HG02981 (cell line): Measurements from ENCODE around the gene HDAC9.

Experiments used
- ATAC-seq: cut with Tn5 transposase; IDR thresholded peaks from one replicate; pipeline ENCODE4 v1.9.1; 2021; ENCODE audit warnings: mild to moderate bottlenecking, moderate library complexity; ENCODE audit not compliant: unreplicated experiment

HDAC9 gene

GRCh38 chr7:18495412-18496340 lies at the start of gene HDAC9:
TSS of gene HDAC9 (plus strand) at chr7:18495749. CDS start at chr7:18496303, 554 bp downstream.
- ATAC-seq = peak; percentile 95

- no peak for ATAC-seq
Measured at GRCh38 chr7:18445916-18446520, 49.5 kb upstream of the HDAC9 start.

GRCh38 chr7:18450019-18450418 lies 45.5 kb upstream of the HDAC9 start:
- no peak for ATAC-seq

DNA sequence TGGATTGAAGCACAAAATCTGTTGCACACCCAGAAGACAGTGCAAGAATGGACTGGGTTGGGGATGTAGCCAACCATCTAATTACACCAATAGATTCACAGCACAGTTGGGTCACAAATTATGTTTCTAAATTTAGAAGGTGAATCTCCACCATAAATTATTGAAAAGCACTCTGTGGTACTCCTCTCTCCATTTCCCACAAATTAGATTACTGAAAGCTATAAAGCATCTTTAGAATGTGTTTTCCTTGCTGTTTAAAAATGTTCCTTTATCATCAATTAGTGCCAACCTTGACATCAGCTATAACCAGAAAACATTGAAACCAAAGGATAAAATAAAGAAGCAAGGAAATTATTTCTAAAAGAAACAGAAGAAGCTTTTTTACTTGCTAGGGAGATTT lies 39.9 kb upstream of the HDAC9 start:
- no peak for ATAC-seq

DNA sequence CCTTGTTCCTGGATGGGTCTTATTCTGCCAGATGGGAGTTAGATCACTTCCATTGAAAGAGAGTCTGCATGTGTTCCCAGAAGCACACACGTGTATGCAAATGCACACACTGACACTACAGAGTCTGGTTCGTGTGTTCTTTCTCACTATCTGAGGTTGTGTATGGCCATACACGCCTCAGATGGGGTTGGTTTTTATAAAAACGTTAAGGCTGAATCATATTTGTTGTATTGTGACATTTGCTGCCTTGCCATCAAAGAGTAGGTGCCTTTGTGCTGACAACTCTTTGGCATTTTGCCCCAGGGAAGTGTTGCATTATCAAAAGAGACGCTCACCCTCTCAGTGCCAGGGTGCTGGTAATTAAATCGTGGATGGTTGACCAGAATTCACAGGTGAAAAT lies 37.7 kb upstream of the HDAC9 start:
- ATAC-seq = no peak

DNA sequence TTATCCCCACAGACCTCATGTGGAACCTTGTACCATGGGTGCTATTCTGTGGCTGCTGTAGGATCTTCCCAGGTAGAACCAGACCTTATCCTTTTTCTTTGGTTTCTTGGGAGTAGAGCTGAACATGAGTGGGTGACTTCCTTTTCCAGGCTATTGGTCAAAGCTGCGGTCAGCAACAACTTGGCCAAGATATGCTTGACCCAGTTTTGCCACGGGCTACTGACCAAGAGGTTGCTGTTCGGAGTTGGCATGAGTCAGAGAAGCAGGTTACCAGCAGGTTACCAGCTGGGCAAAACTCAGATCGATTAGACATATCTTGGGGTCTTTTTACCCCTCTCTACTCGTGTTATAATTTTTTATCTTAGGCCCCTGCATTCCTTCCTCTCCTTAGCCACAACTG lies 36.7 kb upstream of the HDAC9 start:
- no peak for ATAC-seq

DNA sequence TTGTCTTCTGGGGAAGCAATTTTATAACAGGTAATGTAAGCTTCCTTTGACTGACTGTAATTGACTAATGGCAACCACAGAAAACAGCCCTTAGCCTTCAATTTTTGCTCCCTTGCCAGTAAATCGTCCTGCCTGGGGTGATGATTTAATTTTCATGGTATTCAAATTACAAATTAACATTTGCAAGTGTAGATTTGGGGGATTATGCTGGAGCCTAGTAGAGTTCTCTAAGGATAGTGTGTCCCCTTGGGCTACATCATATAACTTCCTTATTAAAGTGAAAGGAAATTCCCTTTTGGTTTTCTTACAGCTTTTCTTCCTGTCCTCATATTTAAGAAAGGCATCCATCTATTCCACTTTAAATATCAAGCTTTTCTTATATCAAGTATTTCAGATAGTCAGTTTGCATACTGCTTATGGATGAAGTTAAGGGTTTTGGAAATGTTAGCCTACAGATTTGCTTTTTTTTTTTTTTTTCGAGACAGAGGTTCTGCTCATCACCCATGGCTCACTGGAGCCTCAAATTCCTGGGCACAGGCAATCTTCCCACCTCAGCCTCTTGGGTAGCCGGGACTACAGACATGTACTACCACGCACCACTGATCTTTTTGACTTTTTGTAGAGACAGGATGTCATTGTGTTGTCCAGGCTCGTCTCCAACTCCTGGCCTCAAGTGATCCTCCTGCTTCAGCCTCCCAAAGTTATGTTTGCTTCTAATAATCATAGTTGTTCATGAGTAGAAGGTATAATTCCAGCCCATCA lies 35.9 kb upstream of the HDAC9 start:
- ATAC-seq = no peak

GRCh38 chr7:18461785-18462467 lies 33.6 kb upstream of the HDAC9 start:
- ATAC-seq = no peak

GRCh38 chr7:18464830-18465229 lies 30.7 kb upstream of the HDAC9 start:
- no peak for ATAC-seq

- ATAC-seq = no peak
Measured at GRCh38 chr7:18467011-18467410, 28.5 kb upstream of the HDAC9 start.

- peak; percentile 43 for ATAC-seq
Measured at GRCh38 chr7:18468795-18469194, 26.8 kb upstream of the HDAC9 start.

DNA sequence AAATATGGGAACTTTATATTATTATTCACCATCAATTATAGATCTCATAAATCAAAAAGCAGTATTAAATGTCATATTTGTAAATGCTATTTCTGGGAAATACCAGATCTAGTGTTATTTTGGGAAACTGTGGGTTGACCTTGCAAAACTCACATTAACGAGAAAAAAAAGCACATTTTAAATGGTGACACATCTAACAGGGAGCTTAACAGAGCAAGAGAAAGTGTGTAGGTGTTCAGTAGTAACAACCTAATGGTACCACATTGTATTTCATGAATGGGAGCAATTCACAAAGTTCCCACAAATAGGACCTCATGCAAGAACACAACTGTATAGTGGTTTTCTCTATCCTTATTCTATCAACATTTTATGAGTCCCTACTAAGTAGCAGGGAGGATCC lies 26.2 kb upstream of the HDAC9 start:
- no peak for ATAC-seq

- ATAC-seq = no peak
Measured at GRCh38 chr7:18471476-18472160, 23.9 kb upstream of the HDAC9 start.

- no peak for ATAC-seq
Measured at GRCh38 chr7:18472161-18472483, 23.4 kb upstream of the HDAC9 start.

- ATAC-seq = no peak
Measured at GRCh38 chr7:18473119-18473518, 22.4 kb upstream of the HDAC9 start.

DNA sequence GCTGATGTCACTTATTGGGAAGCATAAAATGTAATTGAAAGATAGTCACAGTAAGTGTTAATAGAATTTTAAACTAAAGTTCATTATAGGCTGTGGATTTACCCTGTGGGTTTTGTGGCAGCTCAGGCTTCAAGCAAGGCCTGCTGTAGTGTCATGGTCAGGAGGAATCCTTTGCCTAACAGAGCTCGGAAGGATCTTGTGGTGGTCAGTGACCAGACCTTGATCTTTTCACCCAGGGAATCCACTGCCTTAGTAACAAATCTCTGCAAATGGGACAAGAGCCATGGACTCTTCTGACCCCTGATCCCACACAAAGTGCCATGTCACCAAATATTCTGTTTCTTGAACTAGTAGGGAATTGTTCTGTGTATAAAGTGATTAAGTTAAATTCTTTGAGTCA lies 20.6 kb upstream of the HDAC9 start:
- no peak for ATAC-seq

DNA sequence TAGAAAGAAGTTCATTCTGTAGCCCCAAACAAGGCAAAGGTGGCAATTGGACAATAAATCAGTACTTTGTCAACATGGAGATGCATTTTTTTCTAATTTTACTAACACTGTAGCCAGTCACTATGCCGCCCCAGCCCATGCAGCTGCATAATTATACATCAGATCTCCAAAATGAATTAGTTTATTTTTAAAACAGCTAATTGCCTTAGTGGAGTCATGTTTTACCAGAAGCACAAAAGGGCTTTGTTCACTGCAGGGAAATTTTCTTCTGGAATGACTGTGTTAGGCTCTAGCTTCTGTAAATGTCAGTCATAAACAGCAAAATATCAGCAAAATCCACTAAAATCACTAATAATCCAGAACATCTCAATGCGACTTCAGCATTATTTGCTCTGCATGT lies 20.1 kb upstream of the HDAC9 start:
- no peak for ATAC-seq

DNA sequence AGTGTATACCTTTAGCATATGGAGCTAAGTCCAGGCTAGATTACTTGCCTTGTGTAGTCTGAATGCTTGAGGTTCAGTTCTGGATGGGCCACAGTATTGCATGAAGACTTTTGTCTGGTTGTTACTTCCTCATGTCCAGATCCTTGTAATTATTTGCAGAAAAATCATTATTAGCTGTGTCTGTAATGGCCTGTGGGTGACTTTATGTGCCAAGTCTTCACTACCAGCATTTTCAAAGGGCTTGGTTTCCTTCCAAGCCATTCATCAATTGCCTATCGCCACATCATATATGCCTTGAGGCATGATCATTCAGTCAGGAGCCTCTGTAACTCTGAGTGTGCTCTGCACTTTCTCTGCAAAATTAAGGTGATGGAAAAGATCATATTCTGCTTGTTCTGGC lies 13.8 kb upstream of the HDAC9 start:
- ATAC-seq = no peak

GRCh38 chr7:18488049-18488448 lies 7.5 kb upstream of the HDAC9 start:
- ATAC-seq = no peak

DNA sequence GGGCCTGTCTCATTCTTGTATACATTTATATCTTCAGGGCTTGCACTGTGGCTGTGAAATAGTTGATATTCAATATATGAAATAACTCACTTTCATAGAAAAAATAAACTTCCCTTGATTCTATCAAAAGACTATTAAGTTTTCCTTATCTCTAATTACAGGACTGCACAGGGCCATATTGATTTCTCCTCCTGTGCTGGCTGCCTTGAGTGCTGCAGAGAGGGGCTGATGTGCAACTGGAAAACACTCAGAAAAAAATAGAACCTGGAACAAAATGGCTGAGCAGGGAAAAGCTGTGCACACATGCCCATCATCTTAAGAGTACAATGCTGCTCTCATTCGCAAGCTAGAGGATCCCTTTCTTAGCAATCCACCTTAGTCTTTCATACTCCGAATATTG lies 5.9 kb upstream of the HDAC9 start:
- no peak for ATAC-seq

GRCh38 chr7:18491871-18492270 lies 3.7 kb upstream of the HDAC9 start:
- ATAC-seq = no peak
